ENCODE measurements around the gene PMF1. TPM values are rescaled to one million over a fixed set of nuclear protein-coding genes. Genes with fewer than 3 reads are reported as not detected.

The PMF1 gene
- total and polyA plus RNA-seq, 2 of the 13 experiments (the other 11 are each of a cell fraction or from before 2014, with no cell fraction given) = 72.5 to 89.0 TPM

DNA sequence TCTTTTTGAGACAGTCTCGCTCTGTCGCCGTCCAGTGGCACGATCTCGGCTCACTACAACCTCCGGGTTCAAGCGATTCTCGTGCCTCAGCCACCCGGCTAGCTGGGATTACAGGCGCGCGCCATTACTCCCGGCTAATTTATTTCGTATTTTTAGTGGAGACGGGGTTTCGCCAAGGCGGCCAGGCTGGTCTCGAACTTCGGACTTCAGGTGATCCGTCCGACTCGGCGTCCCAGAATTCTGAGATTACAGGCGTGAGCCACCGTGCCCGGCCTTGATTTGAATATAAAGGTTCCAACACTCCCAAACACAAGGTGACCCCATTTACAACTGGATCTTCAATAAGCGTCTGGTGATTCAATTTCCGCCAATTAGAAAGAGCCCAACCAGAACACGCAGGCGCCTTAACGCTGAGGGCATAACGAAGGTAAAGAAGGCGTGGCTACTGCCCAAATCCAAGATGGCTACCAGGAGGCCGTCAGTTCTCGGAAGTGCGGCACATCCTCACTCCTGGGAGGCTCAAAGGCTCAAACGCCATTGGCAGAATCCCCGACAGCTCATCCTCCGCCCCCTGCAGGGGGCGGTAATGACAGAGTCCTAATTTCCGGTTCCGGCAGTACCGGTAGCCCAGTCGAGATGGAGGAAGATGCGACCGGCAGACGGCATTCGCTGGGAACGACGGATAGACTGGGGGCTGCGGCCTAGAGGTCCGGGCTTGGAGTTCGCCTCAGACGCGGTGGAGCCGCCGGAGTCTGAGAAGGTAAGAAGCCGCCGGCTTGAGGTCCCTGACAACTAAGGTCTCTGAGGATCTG lies 19.1 kb upstream of the PMF1 start, which contains the start of gene SLC25A44 (continued):
- TF ChIP-seq, protein P1, sequence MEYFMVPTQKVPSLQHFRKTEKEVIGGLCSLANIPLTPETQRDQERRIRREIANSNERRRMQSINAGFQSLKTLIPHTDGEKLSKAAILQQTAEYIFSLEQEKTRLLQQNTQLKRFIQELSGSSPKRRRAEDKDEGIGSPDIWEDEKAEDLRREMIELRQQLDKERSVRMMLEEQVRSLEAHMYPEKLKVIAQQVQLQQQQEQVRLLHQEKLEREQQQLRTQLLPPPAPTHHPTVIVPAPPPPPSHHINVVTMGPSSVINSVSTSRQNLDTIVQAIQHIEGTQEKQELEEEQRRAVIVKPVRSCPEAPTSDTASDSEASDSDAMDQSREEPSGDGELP (IDR thresholded peaks at IDR 0.05; ENCODE audit: borderline replicate concordance, low read depth) = peak; percentile 8; the same call in 1 of the 2 replicates
- no peak for TF ChIP-seq MLLT10 (CRISPR knock-in tag; IDR thresholded peaks at IDR 0.05)
- peak; percentile 42; the same call in 1 of the 2 replicates for TF ChIP-seq PITX1 (CRISPR knock-in tag; IDR thresholded peaks at IDR 0.05)
- 0 out of 2 replicates have a peak, but pooled peaks have one; percentile 5 for TF ChIP-seq ZNF839 (CRISPR knock-in tag; IDR thresholded peaks at IDR 0.05; ENCODE audit: borderline replicate concordance)
- no peak for TF ChIP-seq MED1 (CRISPR knock-in tag; IDR thresholded peaks at IDR 0.05)
- TF ChIP-seq ATAD3A (CRISPR knock-in tag; IDR thresholded peaks at IDR 0.05) = no peak
- TF ChIP-seq HHEX (CRISPR knock-in tag; IDR thresholded peaks at IDR 0.05) = no peak
- TF ChIP-seq ZMYM3 (CRISPR knock-in tag; IDR thresholded peaks at IDR 0.05) = peak; percentile 68
- TF ChIP-seq KAT2B (IDR thresholded peaks at IDR 0.05; ENCODE audit: borderline replicate concordance, low read depth, low read length) = no peak
- TF ChIP-seq, protein P2, sequence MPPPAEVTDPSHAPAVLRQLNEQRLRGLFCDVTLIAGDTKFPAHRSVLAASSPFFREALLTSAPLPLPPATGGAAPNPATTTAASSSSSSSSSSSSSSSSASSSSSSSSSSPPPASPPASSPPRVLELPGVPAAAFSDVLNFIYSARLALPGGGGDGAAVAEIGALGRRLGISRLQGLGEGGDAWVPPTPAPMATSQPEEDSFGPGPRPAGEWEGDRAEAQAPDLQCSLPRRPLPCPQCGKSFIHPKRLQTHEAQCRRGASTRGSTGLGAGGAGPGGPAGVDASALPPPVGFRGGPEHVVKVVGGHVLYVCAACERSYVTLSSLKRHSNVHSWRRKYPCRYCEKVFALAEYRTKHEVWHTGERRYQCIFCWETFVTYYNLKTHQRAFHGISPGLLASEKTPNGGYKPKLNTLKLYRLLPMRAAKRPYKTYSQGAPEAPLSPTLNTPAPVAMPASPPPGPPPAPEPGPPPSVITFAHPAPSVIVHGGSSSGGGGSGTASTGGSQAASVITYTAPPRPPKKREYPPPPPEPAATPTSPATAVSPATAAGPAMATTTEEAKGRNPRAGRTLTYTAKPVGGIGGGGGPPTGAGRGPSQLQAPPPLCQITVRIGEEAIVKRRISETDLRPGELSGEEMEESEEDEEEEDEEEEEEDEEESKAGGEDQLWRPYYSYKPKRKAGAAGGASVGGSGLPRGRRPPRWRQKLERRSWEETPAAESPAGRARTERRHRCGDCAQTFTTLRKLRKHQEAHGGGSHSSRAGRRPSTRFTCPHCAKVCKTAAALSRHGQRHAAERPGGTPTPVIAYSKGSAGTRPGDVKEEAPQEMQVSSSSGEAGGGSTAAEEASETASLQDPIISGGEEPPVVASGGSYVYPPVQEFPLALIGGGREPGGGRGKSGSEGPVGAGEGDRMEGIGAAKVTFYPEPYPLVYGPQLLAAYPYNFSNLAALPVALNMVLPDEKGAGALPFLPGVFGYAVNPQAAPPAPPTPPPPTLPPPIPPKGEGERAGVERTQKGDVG (CRISPR knock-in tag; IDR thresholded peaks at IDR 0.05; ENCODE audit: borderline replicate concordance) = peak; percentile 77; the same call in 1 of the 2 replicates
- no peak for TF ChIP-seq ZNF317 (CRISPR knock-in tag; IDR thresholded peaks at IDR 0.05)
- no peak for TF ChIP-seq CEBPB (IDR thresholded peaks at IDR 0.05; ENCODE audit: borderline replicate concordance, low read depth, low read length)
- peak; percentile 23; the same call in 1 of the 2 replicates for TF ChIP-seq NFKB2 (CRISPR knock-in tag; IDR thresholded peaks at IDR 0.05; ENCODE audit: borderline replicate concordance)
- TF ChIP-seq ELF4 (CRISPR knock-in tag; IDR thresholded peaks at IDR 0.05; ENCODE audit: borderline replicate concordance) = peak; percentile 30; the same call in 1 of the 2 replicates
- TF ChIP-seq KDM5B (CRISPR knock-in tag; IDR thresholded peaks at IDR 0.05; ENCODE audit: borderline replicate concordance) = peak; percentile 50; the same call in 1 of the 2 replicates
- 0 out of 2 replicates have a peak, but pooled peaks have one; percentile 2 for TF ChIP-seq ZNF451 (CRISPR knock-in tag; IDR thresholded peaks at IDR 0.05)
- no peak for TF ChIP-seq ZC3H13 (CRISPR knock-in tag; IDR thresholded peaks at IDR 0.05)
- TF ChIP-seq, protein P3, sequence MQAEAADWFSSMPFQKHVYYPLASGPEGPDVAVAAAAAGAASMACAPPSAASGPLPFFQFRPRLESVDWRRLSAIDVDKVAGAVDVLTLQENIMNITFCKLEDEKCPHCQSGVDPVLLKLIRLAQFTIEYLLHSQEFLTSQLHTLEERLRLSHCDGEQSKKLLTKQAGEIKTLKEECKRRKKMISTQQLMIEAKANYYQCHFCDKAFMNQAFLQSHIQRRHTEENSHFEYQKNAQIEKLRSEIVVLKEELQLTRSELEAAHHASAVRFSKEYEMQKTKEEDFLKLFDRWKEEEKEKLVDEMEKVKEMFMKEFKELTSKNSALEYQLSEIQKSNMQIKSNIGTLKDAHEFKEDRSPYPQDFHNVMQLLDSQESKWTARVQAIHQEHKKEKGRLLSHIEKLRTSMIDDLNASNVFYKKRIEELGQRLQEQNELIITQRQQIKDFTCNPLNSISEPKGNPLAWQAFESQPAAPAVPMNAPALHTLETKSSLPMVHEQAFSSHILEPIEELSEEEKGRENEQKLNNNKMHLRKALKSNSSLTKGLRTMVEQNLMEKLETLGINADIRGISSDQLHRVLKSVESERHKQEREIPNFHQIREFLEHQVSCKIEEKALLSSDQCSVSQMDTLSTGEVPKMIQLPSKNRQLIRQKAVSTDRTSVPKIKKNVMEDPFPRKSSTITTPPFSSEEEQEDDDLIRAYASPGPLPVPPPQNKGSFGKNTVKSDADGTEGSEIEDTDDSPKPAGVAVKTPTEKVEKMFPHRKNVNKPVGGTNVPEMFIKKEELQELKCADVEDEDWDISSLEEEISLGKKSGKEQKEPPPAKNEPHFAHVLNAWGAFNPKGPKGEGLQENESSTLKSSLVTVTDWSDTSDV (CRISPR knock-in tag; IDR thresholded peaks at IDR 0.05) = no peak
- peak; percentile 100 for TF ChIP-seq YY1 (IDR thresholded peaks at IDR 0.05; ENCODE audit: insufficient read depth, insufficient replicate concordance, low read depth, low read length)
- TF ChIP-seq FOXK1 (CRISPR knock-in tag; IDR thresholded peaks at IDR 0.05; ENCODE audit: borderline replicate concordance, low read depth) = peak; percentile 64; the same call in 1 of the 2 replicates
- no peak for TF ChIP-seq SOX13 (IDR thresholded peaks at IDR 0.05)
- TF ChIP-seq SOX13 (CRISPR knock-in tag; conservative IDR thresholded peaks at IDR 0.05 in 1 of 2, IDR thresholded peaks at IDR 0.05 in 1 of 2) = no peak; a peak in 1 of 4 replicates
- no peak for TF ChIP-seq NCOA1 (CRISPR knock-in tag; IDR thresholded peaks at IDR 0.05)

All from HepG2 (cell line).